GM23338 (cell line): Measurements from ENCODE around the gene MRTFA. TPM values are rescaled to one million over a fixed set of nuclear protein-coding genes. Genes with fewer than 3 reads are reported as not detected.

Source experiments
- ATAC-seq: fragments of 200-7000 bp; cut with Tn5 transposase; 3 replicates; pipeline ENCODE4 v1.9.1; 2020
- DNase-seq: peaks from one replicate; pipeline ENCODE4 v3.0.0-alpha.2; 2015; ENCODE audit warnings: low spot score
- H2AFZ ChIP-seq: fragments of 200-600 bp; sonication (generic); 2 replicates; pipeline ENCODE4 v1.8.0; 2016; ENCODE audit warnings: antibody characterized with exemption, mild to moderate bottlenecking, moderate library complexity
- H3F3A ChIP-seq: fragments of 200-600 bp; sonication (generic); replicated peaks from 2 replicates; pipeline ENCODE4 v1.8.0; 2017; ENCODE audit warnings: antibody characterized with exemption, mixed run types, low read depth
- H3K27ac ChIP-seq: fragments of 200-600 bp; sonication (generic); 2 replicates; pipeline ENCODE4 v1.6.1; 2016; ENCODE audit warnings: low read depth
- H3K27me3 ChIP-seq: fragments of 200-600 bp; sonication (generic); 2 replicates; pipeline ENCODE4 v1.8.0; 2016; ENCODE audit warnings: mild to moderate bottlenecking, mixed run types, moderate library complexity; ENCODE audit not compliant: insufficient read depth
- H3K36me3 ChIP-seq: fragments of 200-600 bp; sonication (generic); 2 replicates; pipeline ENCODE4 v1.8.0; 2016; ENCODE audit warnings: mild to moderate bottlenecking; ENCODE audit not compliant: insufficient read depth
- H3K4me1 ChIP-seq: fragments of 200-600 bp; sonication (generic); 2 replicates; pipeline ENCODE4 v1.8.0; 2016; ENCODE audit warnings: mild to moderate bottlenecking, moderate library complexity; ENCODE audit not compliant: insufficient read depth
- H3K4me2 ChIP-seq: fragments of 200-600 bp; sonication (generic); 2 replicates; pipeline ENCODE4 v1.7.1; 2017; ENCODE audit warnings: mixed run types
- H3K4me3 ChIP-seq: fragments of 200-600 bp; sonication (generic); 2 replicates; pipeline ENCODE4 v1.6.1; 2016; ENCODE audit warnings: mixed run types
- H3K79me2 ChIP-seq: fragments of 200-600 bp; sonication (generic); replicated peaks from 2 replicates; pipeline ENCODE4 v1.8.0; 2017; ENCODE audit warnings: mild to moderate bottlenecking; ENCODE audit not compliant: insufficient read depth
- H3K9me2 ChIP-seq: fragments of 200-600 bp; sonication (generic); 2 replicates; pipeline ENCODE4 v1.8.0; 2017; ENCODE audit not compliant: insufficient read depth
- H4K20me1 ChIP-seq: fragments of 200-600 bp; sonication (generic); replicated peaks from 2 replicates; pipeline ENCODE4 v1.8.0; 2017; ENCODE audit warnings: mild to moderate bottlenecking; ENCODE audit not compliant: insufficient read depth
- H3K27ac Mint-ChIP-seq: 2 replicates; pipeline ENCODE4 v1.8.0; 2020; ENCODE audit warnings: inconsistent platforms, mild to moderate bottlenecking, moderate library complexity, mixed read lengths
- H3K27me3 Mint-ChIP-seq: 3 replicates; pipeline ENCODE4 v1.8.0; 2022; ENCODE audit warnings: low read depth, mild to moderate bottlenecking, moderate library complexity, mixed read lengths, inconsistent platforms; ENCODE audit not compliant: insufficient read depth, poor library complexity
- H3K36me3 Mint-ChIP-seq: 3 replicates; pipeline ENCODE4 v1.8.0; 2021; ENCODE audit warnings: low read depth, mild to moderate bottlenecking, inconsistent platforms, moderate library complexity, mixed read lengths
- H3K4me1 Mint-ChIP-seq: 3 replicates; pipeline ENCODE4 v1.8.0; 2020; ENCODE audit warnings: mild to moderate bottlenecking, inconsistent platforms, mixed read lengths
- H3K4me3 Mint-ChIP-seq: 3 replicates; pipeline ENCODE4 v1.8.0; 2021; ENCODE audit warnings: moderate library complexity, mild to moderate bottlenecking, inconsistent platforms, mixed read lengths
- H3K9me3 Mint-ChIP-seq: 3 replicates; pipeline ENCODE4 v1.8.0; 2020; ENCODE audit warnings: moderate library complexity, mild to moderate bottlenecking, inconsistent platforms, mixed read lengths
- CREB1 ChIP-seq: fragments of 250-450 bp; sonication (Bioruptor Pico); IDR thresholded peaks from 2 replicates; pipeline ENCODE4 v1.5.0; 2020; ENCODE audit warnings: low read depth, mild to moderate bottlenecking, moderate library complexity
- CTCF ChIP-seq, 2 experiments: fragments of 200-600 bp in 1 of 2; sonication (generic) in 1 of 2; conservative IDR thresholded peaks; 2 replicates each; pipeline versions ENCODE4 v1.5.1 to v1.6.1; 2016 to 2017; ENCODE audit warnings: antibody characterized with exemption in 2 of 2, low read depth in 2 of 2, mild to moderate bottlenecking in 2 of 2, moderate library complexity in 1 of 2
- ETS1 ChIP-seq: IDR thresholded peaks from 2 replicates; pipeline ENCODE4 v1.6.1; 2016; ENCODE audit warnings: antibody characterized with exemption
- EZH2 ChIP-seq: fragments of 200-600 bp; sonication (generic); IDR thresholded peaks from one replicate; pipeline ENCODE4 v1.8.0; 2017; ENCODE audit warnings: antibody characterized with exemption, mild to moderate bottlenecking, low read depth; ENCODE audit not compliant: unreplicated experiment
- EZH2phosphoT487 ChIP-seq: fragments of 200-600 bp; sonication (generic); IDR thresholded peaks from one replicate; pipeline ENCODE4 v1.8.1; 2018; ENCODE audit warnings: antibody characterized with exemption; ENCODE audit not compliant: unreplicated experiment
- NANOG ChIP-seq: IDR thresholded peaks from 2 replicates; pipeline ENCODE4 v1.6.1; 2016; ENCODE audit warnings: antibody characterized with exemption, borderline replicate concordance
- POLR2AphosphoS5 ChIP-seq: IDR thresholded peaks from 2 replicates; pipeline ENCODE4 v1.6.1; 2016; ENCODE audit warnings: antibody characterized with exemption, low read depth
- REST ChIP-seq: IDR thresholded peaks from one replicate; pipeline ENCODE4 v1.6.1; 2018; ENCODE audit warnings: antibody characterized with exemption; ENCODE audit not compliant: unreplicated experiment
- ZNF114 ChIP-seq: fragments of 250-450 bp; sonication (Bioruptor Pico); IDR thresholded peaks from 2 replicates; pipeline ENCODE4 v1.5.0; 2020; ENCODE audit warnings: mild to moderate bottlenecking, moderate library complexity
- ZNF331 ChIP-seq: fragments of 250-450 bp; sonication (Bioruptor Pico); IDR thresholded peaks from 2 replicates; pipeline ENCODE4 v1.5.0; 2020; ENCODE audit warnings: low read depth, mild to moderate bottlenecking, moderate library complexity
- polyA plus RNA-seq: library from polyadenylated mRNA; unstranded; fragments of >200 nt; fragmentation: Nextera tagmentation; extraction: Ambion mirVana; gene quantifications from 2 replicates; pipeline ENCODE4 v1.2.1, GENCODE V29; 2016
- total RNA-seq: library from RNA; depleted of rRNA; stranded (reverse); fragments of >200 nt; shearing (Covaris generic); gene quantifications from 2 replicates; pipeline ENCODE4 v1.2.3, GENCODE V29; 2014

The MRTFA gene
- total and polyA plus RNA-seq, 2 experiments from 2014 or later: 18.1 to 92.4 TPM

GRCh38 chr22:40634119-40634903, 2.2 kb downstream of the MRTFA start:
- no peak overlapping the region for H3K27ac Mint-ChIP-seq
- Histone ChIP-seq H3K9me2 (no peaks in the 10 kb centered on the region), H3K4me3 (0 out of 2 replicates have a peak overlapping the region, but pooled peaks have one; percentile 90), H3K27me3 (peaks cover 3% of the 10 kb centered on the region; the same call in 1 of the 2 replicates), H2AFZ (no peak overlapping the region), H4K20me1 (peaks cover 27% of the 10 kb centered on the region), H3K79me2 (peaks cover 66% of the 10 kb centered on the region), H3F3A (no peaks in the 10 kb centered on the region), H3K27ac (no peak overlapping the region), H3K4me1 (peaks cover 8% of the 10 kb centered on the region; the same call in 1 of the 2 replicates), H3K36me3 (no peaks in the 10 kb centered on the region), H3K4me2 (peak overlapping the region; percentile 92; the same call in 1 of the 2 replicates)
- no peaks in the 10 kb centered on the region for H3K36me3 Mint-ChIP-seq
- DNase-seq (no peak), ATAC-seq (no peak)
- peaks cover 16% of the 10 kb centered on the region for H3K4me1 Mint-ChIP-seq
- no peaks in the 10 kb centered on the region for H3K9me3 Mint-ChIP-seq
- H3K4me3 Mint-ChIP-seq: no peak overlapping the region
- H3K27me3 Mint-ChIP-seq: peaks cover 10% of the 10 kb centered on the region
- TF ChIP-seq EZH2phosphoT487 (no peak), CTCF (conservative IDR thresholded peaks at IDR 0.05; ENCODE audit: low read depth in 2 of 2) (no peak), NANOG (no peak)

GRCh38 chr22:40633036-40633435, 3.5 kb downstream of the MRTFA start:
- Mint-ChIP-seq H3K27ac (no peak overlapping the region), H3K9me3 (no peaks in the 10 kb centered on the region), H3K4me1 (peaks cover 21% of the 10 kb centered on the region), H3K4me3 (no peak overlapping the region), H3K27me3 (peaks cover 10% of the 10 kb centered on the region), H3K36me3 (no peaks in the 10 kb centered on the region)
- H4K20me1 ChIP-seq: peaks cover 31% of the 10 kb centered on the region
- no peaks in the 10 kb centered on the region for H3K36me3 ChIP-seq
- peaks cover 79% of the 10 kb centered on the region for H3K79me2 ChIP-seq
- H3K4me2 ChIP-seq: no peak overlapping the region
- H3K27me3 ChIP-seq: peaks cover 3% of the 10 kb centered on the region; the same call in 1 of the 2 replicates
- DNase-seq (no peak), ATAC-seq (no peak)
- peaks cover 13% of the 10 kb centered on the region for H3K4me1 ChIP-seq
- H2AFZ ChIP-seq: no peak overlapping the region
- H3K9me2 ChIP-seq: no peaks in the 10 kb centered on the region
- H3F3A ChIP-seq: 0 out of 2 replicates have a peak, but pooled peaks cover 2% of the 10 kb centered on the region
- no peak overlapping the region for H3K4me3 ChIP-seq
- no peak overlapping the region for H3K27ac ChIP-seq
- TF ChIP-seq ETS1: no peak
- no peak for TF ChIP-seq ZNF331 (CRISPR knock-in tag)
- no peak for TF ChIP-seq EZH2phosphoT487
- TF ChIP-seq POLR2AphosphoS5: no peak
- no peak for TF ChIP-seq EZH2
- no peak for TF ChIP-seq NANOG
- no peak for TF ChIP-seq CREB1 (CRISPR knock-in tag)
- no peak for TF ChIP-seq ZNF114 (CRISPR knock-in tag)
- no peak for TF ChIP-seq REST
- no peak for TF ChIP-seq CTCF (conservative IDR thresholded peaks at IDR 0.05; ENCODE audit: low read depth in 2 of 2)
